Adrenal gland (tissue), 12 donors: ENCODE data around the gene EPRS1. TPM values are rescaled to one million over a fixed set of nuclear protein-coding genes. Genes with fewer than 3 reads are reported as not detected.

Source experiments
- DNase-seq, 7 donors: peaks; one replicate each; pipeline ENCODE4 v3.0.0-alpha.2; 2019 to 2020
- H3K27ac ChIP-seq, 5 donors: fragments of 200-600 bp; sonication (generic) in 4 of 5; 1 replicate in 3 of 5; 2 replicates in 2 of 5; pipeline versions ENCODE4 v1.5.1 to v1.8.0; 2016 to 2020; ENCODE audit warnings: mild to moderate bottlenecking in 1 of 5
- H3K27me3 ChIP-seq: fragments of 200-600 bp; 2 replicates; pipeline ENCODE4 v1.8.0; 2021
- H3K36me3 ChIP-seq, 2 donors: fragments of 200-600 bp; replicated peaks in 1 of 2; 1 replicate in 1 of 2; 2 replicates in 1 of 2; pipeline versions ENCODE4 v1.5.1 to v1.8.0; 2018 to 2022
- H3K4me1 ChIP-seq, 2 donors: fragments of 200-600 bp; replicated peaks in 1 of 2; 1 replicate in 1 of 2; 2 replicates in 1 of 2; pipeline versions ENCODE4 v1.5.1 to v1.8.0; 2018 to 2021
- H3K4me3 ChIP-seq, 4 donors: fragments of 200-600 bp; sonication (generic) in 3 of 4; one replicate each; pipeline ENCODE4 v1.5.1; 2016 to 2018
- H3K9me3 ChIP-seq, 3 donors: fragments of 200-600 bp; sonication (generic) in 1 of 3; replicated peaks in 1 of 3; 1 replicate in 2 of 3; 2 replicates in 1 of 3; pipeline versions ENCODE4 v1.5.1 to v1.8.0; 2016 to 2021
- CTCF ChIP-seq, 6 experiments: fragments of 450-650 bp in 4 of 6; fragments of 200-600 bp in 2 of 6; sonication (generic) in 1 of 6; IDR thresholded peaks; 1 replicate in 5 of 6; 2 replicates in 1 of 6; pipeline versions ENCODE4 v1.5.1 to v1.8.0; 2016 to 2021; ENCODE audit warnings: antibody characterized with exemption in 6 of 6, mild to moderate bottlenecking in 2 of 6, moderate library complexity in 1 of 6
- POLR2A ChIP-seq, 2 donors: fragments of 450-650 bp; IDR thresholded peaks; one replicate each; pipeline ENCODE4 v1.6.1; 2017; ENCODE audit warnings: antibody characterized with exemption in 2 of 2, mild to moderate bottlenecking in 2 of 2, moderate library complexity in 1 of 2
- WGBS, 4 donors: extraction: QIAGEN DNeasy Blood & Tissue Kit in 2 of 4; methylation state at CpG; one replicate each; pipeline versions ENCODE4 v1.1.5 to v1.1.7; 2013 to 2017; 5-methylcytosine and 5-hydroxymethylcytosine counted together
- intact Hi-C, 2 donors: fragments of 100-400 bp; cut with DNase I; formaldehyde crosslinking; loops; one replicate each; pipeline versions ENCODE4 v1.14.1 to v1.15.0; 2022 to 2023
- polyA plus RNA-seq, 3 donors: library from polyadenylated mRNA; stranded (reverse); fragments of 200-250 nt in 2 of 3; fragments of 350-450 nt in 1 of 3; fragmentation: Illumina TruSeq in 1 of 3; extraction: RNeasy Lipid Tissue Mini Kit (QIAGEN cat#74804) in 1 of 3; gene quantifications; one replicate each; pipeline ENCODE4 v1.2.3, GENCODE V29; 2013 to 2014
- total RNA-seq, 9 donors: library from RNA; depleted of rRNA in 4 of 9; stranded (reverse); fragments of >200 nt in 4 of 9; fragments of 120-200 nt in 1 of 9; fragmentation: NEBNext Ultra II Directional in 1 of 9; extraction: Animal tissue kit (Norgen Biotek cat#: 25700) in 1 of 9; gene quantifications; one replicate each; pipeline versions ENCODE4 v1.1.0 to v1.2.4, GENCODE V29; 2013 to 2023
- donor health status: healthy with polysubstance abuse.
- donor health status: Bipolar disorder and iron deficiency.
- donor health status: DM: yes; HTN: yes; CAD: no.
- donor health status: DM: no; HTN: no; CAD: no.
- donor health status: DM: no; HTN: no; CAD: no.
- donor health status: DM: yes; HTN: yes; CAD: no.

Gene EPRS1
- total and polyA plus RNA-seq, 12 donors = 33.9 to 116 (median 56.7) TPM

GRCh38 chr1:220084460-220084859 lies 38.2 kb upstream of the EPRS1 start:
- DNase-seq = no peak
- Histone ChIP-seq H3K9me3 (no peaks in the 10 kb centered on the region), H3K27me3 (no peaks in the 10 kb centered on the region), H3K4me1 (peaks cover 9 to 14% of the 10 kb centered on the region in 2 donors), H3K27ac (no peak overlapping the region), H3K4me3 (no peak overlapping the region), H3K36me3 (no peaks in the 10 kb centered on the region)
- no peak for TF ChIP-seq CTCF (IDR thresholded peaks at IDR 0.05)
- no peak for TF ChIP-seq POLR2A (IDR thresholded peaks at IDR 0.05)
- 94 to 96% (median 95%) methylated on average over 1 of the region's 1 CpG for WGBS, 4 donors
- intact Hi-C loops = no loop called here

DNA sequence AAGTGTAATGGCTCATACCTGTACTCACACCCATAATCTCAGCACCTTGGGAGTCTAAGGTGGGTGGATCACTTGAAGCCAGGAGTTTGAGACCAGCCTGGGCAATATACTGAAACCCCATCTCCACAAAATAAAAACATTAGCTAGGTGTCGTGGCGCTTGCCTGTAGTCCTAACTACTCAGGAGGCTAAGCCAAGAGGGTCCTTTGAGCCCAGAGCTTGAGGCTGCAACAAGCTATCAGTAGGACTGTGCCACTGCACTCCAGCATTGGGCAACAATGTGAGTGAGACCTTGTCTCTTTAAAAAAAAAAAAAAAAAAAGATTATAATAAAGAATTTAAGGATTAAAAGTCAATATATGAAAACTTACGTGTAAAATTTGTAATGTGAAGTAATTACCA lies 31.6 kb upstream of the EPRS1 start:
- H3K4me3 ChIP-seq = no peak overlapping the region
- DNase-seq = no peak
- H3K27me3 ChIP-seq = no peaks in the 10 kb centered on the region
- no peaks in the 10 kb centered on the region for H3K9me3 ChIP-seq
- no peaks in the 10 kb centered on the region for H3K4me1 ChIP-seq
- TF ChIP-seq POLR2A (IDR thresholded peaks at IDR 0.05) (no peak), CTCF (IDR thresholded peaks at IDR 0.05) (no peak)
- intact Hi-C loops = no loop called here
- H3K36me3 ChIP-seq = peaks cover 0 to 7% of the 10 kb centered on the region in 2 donors
- WGBS, 4 donors = 89 to 100% (median 96%) methylated on average over 3 of the region's 3 CpGs
- H3K27ac ChIP-seq = no peak overlapping the region

DNA sequence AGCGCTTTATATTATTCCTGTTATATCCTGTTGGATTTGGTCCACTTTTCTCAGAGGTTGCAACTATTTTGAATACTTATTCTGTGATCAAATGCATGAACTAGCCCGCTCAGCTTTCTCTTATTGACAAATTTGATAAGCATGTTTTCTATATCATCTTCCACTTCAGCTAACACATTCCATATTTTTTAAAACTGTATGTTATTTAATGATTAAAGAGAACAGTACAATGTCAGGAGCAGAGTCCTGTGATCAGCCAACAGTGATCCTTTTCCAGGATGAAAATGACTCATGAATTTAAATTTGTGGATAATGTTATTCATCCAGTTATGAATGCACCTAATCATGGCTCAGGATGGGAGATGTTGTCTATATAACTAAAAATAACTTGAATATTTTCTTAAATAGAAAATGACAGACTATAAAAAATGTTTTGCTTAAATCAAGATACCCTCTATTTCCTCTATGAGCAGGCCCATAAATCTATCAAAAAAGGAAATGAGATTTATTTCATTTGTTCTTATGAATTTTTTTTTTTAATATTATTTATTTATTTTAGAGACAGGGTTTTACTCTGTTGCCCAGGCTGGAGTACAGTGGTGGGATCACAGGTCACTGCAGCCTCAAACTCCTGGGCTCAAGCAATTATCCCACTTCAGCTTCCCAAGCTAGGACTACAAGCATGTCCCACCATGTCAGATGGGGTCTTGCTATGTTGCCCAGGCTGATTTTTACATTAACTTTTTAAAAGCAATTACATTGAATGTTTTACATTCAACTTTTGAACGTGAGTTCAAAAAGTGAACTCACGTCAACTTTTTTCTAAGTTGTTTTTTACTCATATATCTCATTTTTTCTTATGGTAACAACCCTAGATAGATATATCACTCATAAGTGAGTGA lies 30.8 kb upstream of the EPRS1 start:
- 94 to 98% (median 97%) methylated on average over 4 of the region's 4 CpGs for WGBS, 4 donors
- H3K27me3 ChIP-seq = no peaks in the 10 kb centered on the region
- H3K36me3 ChIP-seq = peaks cover 0 to 15% of the 10 kb centered on the region in 2 donors
- H3K9me3 ChIP-seq = no peaks in the 10 kb centered on the region
- H3K27ac ChIP-seq = no peak overlapping the region
- intact Hi-C loops = no loop called here
- TF ChIP-seq POLR2A (IDR thresholded peaks at IDR 0.05) = no peak
- no peak for TF ChIP-seq CTCF (IDR thresholded peaks at IDR 0.05)
- no peaks in the 10 kb centered on the region for H3K4me1 ChIP-seq
- no peak for DNase-seq
- H3K4me3 ChIP-seq = no peak overlapping the region

- no peak for TF ChIP-seq POLR2A (IDR thresholded peaks at IDR 0.05)
- TF ChIP-seq CTCF (IDR thresholded peaks at IDR 0.05) = no peak
- no peaks in the 10 kb centered on the region for H3K4me1 ChIP-seq
- H3K27me3 ChIP-seq = no peaks in the 10 kb centered on the region
- DNase-seq = no peak
- intact Hi-C loops = no loop called here
- H3K36me3 ChIP-seq = peaks cover 0 to 40% of the 10 kb centered on the region in 2 donors
- WGBS, 4 donors = 94 to 99% (median 96%) methylated on average over 3 of the region's 3 CpGs
- no peak overlapping the region for H3K4me3 ChIP-seq
- no peak overlapping the region for H3K27ac ChIP-seq
- H3K9me3 ChIP-seq = no peaks in the 10 kb centered on the region
Measured at GRCh38 chr1:220067269-220068204, 21.2 kb upstream of the EPRS1 start.
